ENCODE data around the gene ZNG1F.
"Not testable (repeated sequence)": the region's sequence is repeated elsewhere in the genome, so short reads cannot be mapped to it uniquely, and the experiment has no call there.

GRCh38 chr9:41100508-41100907 lies 88.6 kb downstream of the ZNG1F start:
- not testable (repeated sequence) for TF ChIP-seq CTCF, POLR2A (IDR thresholded peaks at IDR 0.05)

Measured in heart left ventricle (tissue), 13 donors.